Measurements from ENCODE around the gene DPEP1.

DNA sequence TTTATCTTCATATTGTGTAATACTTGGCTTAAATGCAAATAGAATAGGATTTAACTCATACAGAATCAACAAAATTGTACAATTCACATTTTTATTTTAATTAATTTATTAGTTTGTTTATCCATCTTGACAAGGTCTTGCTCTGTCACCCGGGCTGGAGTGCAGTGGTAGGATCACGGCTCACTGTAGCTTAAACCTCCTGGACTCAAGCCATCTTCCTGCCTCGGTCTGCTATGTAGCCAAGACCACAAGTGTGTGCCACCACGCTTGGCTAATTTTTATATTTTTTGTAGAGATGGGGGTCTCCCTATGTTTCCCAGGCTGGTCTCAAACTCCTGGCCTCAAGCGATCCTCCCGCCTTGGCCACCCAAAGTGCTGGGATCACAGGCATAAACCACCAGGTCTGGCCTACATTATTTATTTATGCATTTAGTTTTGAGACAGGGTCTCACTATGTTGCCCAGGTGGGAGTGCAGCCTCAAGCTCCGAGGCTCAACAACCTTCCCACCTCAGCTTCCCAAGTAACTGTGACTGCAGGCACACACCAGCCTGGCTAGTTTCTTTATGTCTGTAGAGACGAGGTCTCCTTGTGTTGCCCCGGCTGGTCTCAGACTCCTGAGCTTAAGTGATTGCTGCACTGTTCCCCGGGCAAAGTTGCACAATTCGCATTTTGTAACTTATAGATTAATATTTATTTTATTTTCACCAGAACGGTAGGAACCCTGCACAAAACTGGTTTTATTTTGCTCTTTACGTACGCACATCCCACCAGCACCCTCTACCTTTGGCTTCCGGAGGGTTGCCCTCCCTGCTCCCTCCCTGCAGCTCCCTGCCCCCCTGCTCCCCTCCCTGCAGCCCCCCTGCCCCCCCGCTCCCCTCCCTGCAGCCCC is 4.9 kb downstream of the DPEP1 start:
- TF ChIP-seq CTCF (optimal IDR thresholded peaks at IDR 0.05 in 1 of 3, IDR thresholded peaks at IDR 0.05 in 1 of 3, conservative IDR thresholded peaks at IDR 0.05 in 1 of 3; ENCODE audit: extremely low read depth in 1 of 3, insufficient read depth in 2 of 3, low read length in 3 of 3) (no peak), EZH2 (IDR thresholded peaks at IDR 0.05; ENCODE audit: low read length) (no peak)

All from keratinocyte (primary cell).